Activated naive CD8-positive, alpha-beta T cell treated with anti-CD3 and anti-CD28 coated beads, Interleukin-2, amount 50 U/mL, for 16 hours (primary cell): ENCODE data around the gene PRSS8.
A peak's percentile ranks its signal among the peaks of the same experiment; 100 is the strongest.
"Not testable (repeated sequence)": the region's sequence is repeated elsewhere in the genome, so short reads cannot be mapped to it uniquely, and the experiment has no call there.

ENCODE experiments used
- DNase-seq: peaks from one replicate; pipeline ENCODE4 v3.0.0-alpha.2; 2020; ENCODE audit warnings: low read depth, low spot score

The PRSS8 gene

DNA sequence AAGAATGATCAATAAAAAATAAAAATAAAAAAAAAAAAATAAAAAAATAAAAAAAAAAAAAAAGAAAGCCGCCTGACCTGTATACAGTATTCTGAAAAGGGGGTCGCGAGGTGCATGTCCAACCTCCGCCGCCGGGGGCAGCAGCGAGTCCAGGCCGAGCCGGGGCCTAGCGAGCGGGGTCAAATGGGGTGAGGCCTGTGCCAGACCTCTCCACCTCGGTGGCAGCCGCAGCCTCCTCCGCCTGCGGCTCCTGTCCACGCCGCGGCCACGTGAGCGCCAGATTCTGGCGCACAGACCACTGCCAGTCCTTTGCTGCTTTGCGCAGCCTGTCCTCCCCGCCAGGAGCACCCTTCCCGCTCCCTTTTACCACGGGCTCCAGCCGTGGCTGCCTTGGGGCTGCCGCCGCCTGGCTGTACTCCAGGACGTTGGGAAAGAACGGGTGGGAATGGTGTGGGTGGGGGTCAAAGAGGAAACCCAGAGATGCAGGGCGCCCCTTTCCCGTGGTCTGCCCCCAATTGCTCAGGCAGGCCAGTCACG lies 29.8 kb downstream of the PRSS8 start:
- peak; percentile 67 for DNase-seq

GRCh38 chr16:31100876-31101641 lies 34.5 kb downstream of the PRSS8 start:
- DNase-seq: not testable (repeated sequence)

- no peak for DNase-seq
Observed at GRCh38 chr16:31099860-31100638, 35.5 kb downstream of the PRSS8 start.

- DNase-seq: peak; percentile 59
Observed at GRCh38 chr16:31094424-31095120, 41.0 kb downstream of the PRSS8 start, which contains the start of gene VKORC1. Gene VKORC1, minus strand, starts transcription at chr16:31094797. Its CDS starts 68 bp downstream, at chr16:31094729.

DNA sequence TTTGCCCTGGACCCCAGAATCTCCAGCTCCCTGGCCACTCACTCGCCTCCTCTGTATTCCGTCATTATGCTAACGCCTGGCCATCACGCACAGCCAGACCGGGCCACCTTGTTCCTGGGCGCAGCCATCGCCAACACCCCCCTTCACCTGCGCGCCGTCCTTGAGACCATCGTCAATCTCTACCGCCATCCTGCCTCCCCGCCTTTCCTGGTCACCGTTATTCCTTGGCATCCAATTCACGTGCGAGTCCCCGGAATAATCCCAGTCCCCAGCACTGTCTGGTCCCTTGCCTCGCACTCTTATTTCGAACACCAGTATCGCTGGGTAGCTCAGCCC lies 41.5 kb downstream of the PRSS8 start:
- no peak for DNase-seq

DNA sequence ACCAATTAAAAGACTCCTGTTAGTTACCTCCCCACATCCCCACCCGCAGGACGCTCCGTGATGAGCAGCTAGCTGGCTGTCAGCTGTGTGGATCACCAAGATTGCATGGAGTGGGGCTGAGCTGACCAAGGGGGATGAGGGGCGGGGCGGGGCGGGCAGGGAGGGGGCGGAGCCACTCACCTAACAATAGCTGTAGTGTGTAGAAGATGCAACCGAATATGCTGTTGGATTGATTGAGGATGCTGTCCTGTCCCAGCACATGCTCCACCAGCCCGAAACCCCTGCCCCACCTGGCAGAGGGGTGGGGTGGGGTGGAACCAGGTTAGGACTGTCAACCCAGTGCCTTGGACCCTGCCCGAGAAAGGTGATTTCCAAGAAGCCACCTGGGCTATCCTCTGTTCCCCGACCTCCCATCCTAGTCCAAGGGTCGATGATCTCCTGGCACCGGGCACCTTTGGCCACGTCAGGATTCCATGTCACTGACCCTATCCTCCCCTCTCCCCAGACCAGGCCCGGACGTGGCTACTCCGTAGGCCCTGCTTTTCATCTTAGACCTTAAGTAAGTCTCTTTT lies 42.3 kb downstream of the PRSS8 start:
- DNase-seq: no peak

DNA sequence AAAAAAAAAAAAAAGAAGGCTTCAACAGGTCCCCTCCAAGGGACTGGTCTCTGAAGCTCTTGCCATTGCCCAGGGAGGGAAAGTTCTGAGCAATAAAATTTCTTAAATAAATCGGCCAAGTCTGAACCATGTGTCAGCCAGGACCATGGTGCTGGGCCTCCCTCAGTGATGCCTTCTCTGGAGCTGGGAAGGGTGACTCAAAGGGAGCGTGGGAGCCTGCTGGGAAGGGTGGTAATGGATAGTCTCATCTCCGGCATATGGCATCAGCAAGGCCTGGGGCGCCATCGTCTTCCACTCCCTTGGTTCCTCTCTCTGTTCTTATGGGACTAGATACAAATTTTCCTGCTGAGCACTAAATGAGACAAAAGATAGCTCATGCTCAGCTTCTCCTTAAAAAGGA lies 43.2 kb downstream of the PRSS8 start:
- DNase-seq: no peak

GRCh38 chr16:31090540-31090939 lies 45.0 kb downstream of the PRSS8 start:
- DNase-seq: no peak

DNA sequence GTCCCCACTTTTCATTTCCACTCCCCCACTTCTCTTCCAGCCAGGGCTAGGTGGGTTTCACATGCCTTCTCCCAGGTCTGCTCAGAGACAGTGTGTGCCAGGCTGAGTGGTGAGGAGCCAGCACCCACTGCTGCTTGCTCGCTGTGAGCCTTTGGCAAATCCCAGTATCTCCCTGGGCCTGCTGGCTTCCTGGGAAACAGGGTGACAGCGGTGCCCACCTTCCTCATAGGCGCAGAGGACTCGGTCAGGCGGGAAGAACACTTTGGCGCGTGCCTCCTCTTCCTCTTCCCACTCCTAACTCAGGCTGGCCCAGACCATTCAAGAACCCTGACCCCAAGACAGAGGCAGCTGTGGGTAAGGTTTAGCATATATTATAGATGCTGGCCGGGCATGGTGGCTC lies 46.3 kb downstream of the PRSS8 start:
- no peak for DNase-seq

DNA sequence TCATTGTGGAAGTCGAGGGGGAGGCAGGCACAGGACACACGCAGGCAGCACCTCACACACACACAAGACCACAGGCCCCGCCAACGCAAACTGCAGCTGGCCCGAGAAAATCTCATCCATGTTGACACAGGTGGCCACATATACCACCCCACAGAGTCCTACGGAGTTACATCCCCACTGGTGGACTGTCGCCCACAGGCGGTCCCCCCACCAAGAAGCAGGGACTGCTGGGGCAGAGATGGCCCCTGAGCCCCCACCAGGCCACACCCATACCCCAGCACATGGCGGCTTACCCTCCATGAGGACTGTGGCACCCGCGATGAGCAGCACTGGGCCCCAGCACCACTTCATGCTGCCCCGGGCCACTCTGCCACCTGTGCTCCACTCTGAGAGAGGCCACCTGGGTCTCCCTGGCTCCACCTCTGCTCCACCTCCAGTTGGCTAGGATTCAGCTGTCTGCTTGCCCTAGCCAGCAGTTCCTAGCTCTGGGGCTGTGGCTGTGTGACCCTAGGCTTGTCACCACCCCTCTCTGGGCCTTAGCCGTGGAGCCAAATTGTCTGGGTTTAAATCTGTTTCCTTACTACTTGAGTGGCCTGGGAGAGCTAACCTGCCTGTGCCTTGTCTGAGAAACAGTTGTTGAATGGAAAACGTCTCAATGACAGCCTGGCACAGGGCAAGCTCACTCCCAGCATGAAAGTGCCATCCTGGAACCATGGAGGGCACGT lies 46.9 kb downstream of the PRSS8 start, which contains the start of gene PRSS53:
PRSS53 (minus strand) TSS at position 485 of the 725 bp plus-strand sequence; CDS start at position 351, 134 bp downstream.
- DNase-seq: no peak

GRCh38 chr16:31087971-31088370 lies 47.6 kb downstream of the PRSS8 start:
- DNase-seq: no peak

DNA sequence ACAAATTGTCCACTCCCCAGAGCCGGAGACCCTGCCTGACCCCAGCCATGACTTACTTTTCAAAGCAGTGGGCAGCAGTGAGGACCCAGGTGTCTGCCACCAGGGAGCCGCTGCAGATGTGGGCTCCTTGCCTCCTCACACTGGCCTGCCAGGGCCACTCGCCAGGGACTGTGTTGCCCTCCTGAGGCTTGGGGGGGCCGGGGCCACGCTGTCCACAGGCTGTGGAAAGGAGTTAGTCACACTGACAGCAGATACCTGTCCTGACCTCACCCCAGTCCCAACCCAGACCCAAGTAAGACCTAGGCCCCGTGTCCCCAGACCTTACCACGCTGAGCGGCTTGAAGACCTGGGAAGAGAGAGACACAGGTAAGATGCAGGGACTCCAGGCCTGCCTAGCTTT lies 48.0 kb downstream of the PRSS8 start:
- no peak for DNase-seq

- DNase-seq: no peak
Observed at GRCh38 chr16:31086629-31086906, 49.0 kb downstream of the PRSS8 start.

DNA sequence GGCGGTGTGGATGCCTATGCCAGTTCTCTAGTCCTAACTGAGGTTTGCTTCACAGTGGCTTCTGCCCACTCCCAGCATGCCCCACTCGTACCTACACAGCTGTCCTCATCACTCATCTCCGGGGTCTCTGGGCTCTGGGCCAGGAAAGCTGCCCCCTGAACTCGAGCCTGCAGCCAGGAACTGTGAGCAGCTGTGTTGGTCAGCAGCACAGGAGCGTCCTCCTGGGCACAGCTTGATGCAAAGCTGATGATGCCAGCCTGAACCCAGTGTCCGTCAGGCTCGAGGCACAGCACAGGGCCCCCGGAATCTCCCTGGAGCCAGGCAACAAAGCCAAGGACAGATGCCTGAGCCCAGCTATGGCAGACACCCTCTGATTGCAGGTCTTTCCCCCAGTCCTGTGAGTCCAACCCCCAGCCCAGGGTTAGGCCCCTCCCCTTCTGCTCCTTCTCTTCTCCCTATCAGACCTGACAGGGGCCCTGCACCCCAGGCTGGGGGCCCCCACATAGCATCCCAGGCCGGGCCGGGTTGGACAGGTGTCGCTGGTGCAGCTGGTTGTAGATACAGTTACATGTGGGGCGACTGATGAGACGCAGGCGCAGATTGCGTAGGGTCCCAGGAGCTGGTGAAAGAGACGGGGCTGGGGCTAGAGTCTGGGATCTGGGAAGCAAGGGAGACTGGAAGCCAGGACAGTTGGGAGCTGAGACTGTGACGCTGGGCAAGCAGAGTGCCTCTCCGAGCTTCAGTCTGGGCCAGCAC lies 49.5 kb downstream of the PRSS8 start:
- DNase-seq: no peak

DNA sequence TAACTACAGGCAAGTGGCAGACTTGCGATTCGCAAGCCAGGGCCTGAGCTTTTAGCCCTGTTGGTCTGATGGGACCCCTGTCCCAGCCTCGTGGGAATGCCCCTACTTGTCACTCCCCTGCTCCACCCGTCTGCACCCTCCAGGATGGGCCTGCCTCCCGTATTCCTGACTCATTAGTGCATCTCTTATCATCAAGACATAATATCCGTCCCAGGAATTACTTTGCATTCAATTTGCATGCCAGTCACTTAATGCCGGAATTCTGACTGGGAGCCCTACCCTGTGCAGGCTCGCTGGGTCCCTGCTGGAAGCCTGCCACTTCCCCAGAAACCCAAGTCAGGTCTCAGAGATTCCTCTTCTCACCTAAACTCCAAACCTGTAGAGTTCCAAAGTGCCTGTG lies 50.1 kb downstream of the PRSS8 start:
- DNase-seq: no peak

DNA sequence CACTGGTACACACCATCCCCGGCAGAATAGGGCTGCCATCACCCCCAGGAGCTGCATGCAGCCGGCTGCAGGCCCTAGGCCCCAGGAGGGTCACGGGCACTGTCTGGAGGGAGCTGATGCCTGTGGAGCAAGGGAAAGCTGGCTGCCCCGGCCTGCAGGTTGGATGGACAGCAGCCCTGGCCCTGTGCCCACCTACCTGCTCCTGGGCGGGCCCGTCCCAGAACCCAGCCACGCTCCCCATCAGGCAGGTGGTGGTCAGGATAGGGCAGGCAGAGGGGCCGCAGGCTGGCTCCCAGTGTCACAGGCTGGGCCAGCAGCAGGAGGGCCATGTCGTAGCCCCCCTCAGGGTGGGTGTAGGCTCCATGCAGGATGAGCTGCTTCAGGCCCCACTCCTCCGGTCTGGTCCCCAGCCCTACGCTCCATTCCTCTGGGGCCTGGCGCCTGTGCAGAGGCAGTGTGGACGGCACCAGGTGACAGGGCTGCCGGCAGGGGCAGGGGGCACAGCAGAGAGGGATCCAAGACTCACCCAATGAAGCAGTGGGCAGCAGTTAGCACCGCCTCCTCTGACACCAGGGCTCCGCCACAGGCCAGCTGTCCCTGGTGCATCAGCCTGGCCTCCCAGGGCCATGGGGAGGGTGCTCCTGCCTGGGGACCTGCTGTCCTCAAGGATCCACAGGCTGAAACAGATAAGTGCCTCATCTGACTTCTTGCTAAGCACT lies 50.8 kb downstream of the PRSS8 start:
- DNase-seq: no peak

DNA sequence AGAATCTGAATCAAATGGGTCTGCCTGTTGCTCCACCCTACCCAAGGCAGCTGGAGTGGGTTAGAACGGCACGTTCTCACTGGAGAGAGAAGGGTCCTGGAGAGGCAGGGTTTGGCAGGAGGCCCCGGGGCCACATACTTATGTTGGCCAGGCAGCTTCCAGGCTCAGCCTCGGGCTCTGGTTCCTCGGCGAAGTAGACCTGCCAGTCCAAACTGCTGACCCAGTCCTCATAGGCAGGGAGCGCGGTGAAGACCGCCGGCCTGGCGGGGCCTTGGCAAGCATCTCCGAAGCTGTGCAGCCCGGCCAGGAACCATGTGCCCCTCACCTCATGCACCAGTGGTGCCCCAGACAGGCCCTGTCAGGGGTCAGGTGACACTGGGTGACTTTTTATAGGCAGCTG lies 51.5 kb downstream of the PRSS8 start:
- DNase-seq: no peak

- no peak for DNase-seq
Observed at GRCh38 chr16:31083556-31083955, 52.0 kb downstream of the PRSS8 start.

- no peak for DNase-seq
Observed at GRCh38 chr16:31083081-31083480, 52.4 kb downstream of the PRSS8 start.
